Measurements from ENCODE around the gene ABHD16A. TPM values are rescaled to one million over a fixed set of nuclear protein-coding genes. Genes with fewer than 3 reads are reported as not detected.

Gene ABHD16A
- total RNA-seq, 4 donors from 2014 or later: 39.2 to 82.9 (median 57.5) TPM

- ATAC-seq: peak; percentile 99
- Histone ChIP-seq H3K9me3 (no peaks in the 10 kb centered on the region), H3K36me3 (no peaks in the 10 kb centered on the region), H3K4me1 (peaks cover 12 to 21% of the 10 kb centered on the region in 2 donors), H3K27ac (peak within 1 kb of the TSS; percentile 47 to 68 (median 63)), H3K27me3 (peaks cover 0 to 9% (median 5%) of the 10 kb centered on the region in 3 donors), H3K4me3 (peak within 1 kb of the TSS; percentile 62 to 79 (median 73))
- peak; percentile 99 for DNase-seq
- in situ Hi-C loops (cut with MboI; ENCODE audit: low sequenced_read_pairs in 4 of 4) (no loop called here), intact Hi-C loops (cut with DNase I; ENCODE audit: low total_unique reads) (loop anchor here (2.0 to 10.0 kb wide), 3 partner anchors 37 to 235 kb away; partner anchors contain the start of genes ABHD16A, DXO and VARS1)
- TF ChIP-seq POLR2A (IDR thresholded peaks at IDR 0.05): peak; percentile 31 to 52
- TF ChIP-seq CTCF (IDR thresholded peaks at IDR 0.05 in 4 of 5, conservative IDR thresholded peaks at IDR 0.05 in 1 of 5): no peak
Observed at GRCh38 chr6:31739639-31740396, 36.7 kb upstream of the ABHD16A start, which contains the start of gene MSH5. Gene MSH5, plus strand, starts transcription at chr6:31740005. Its CDS starts 462 bp downstream, at chr6:31740467.

GRCh38 chr6:31737991-31738979 is 35.2 kb upstream of the ABHD16A start:
- in situ Hi-C loops (cut with MboI; ENCODE audit: low sequenced_read_pairs in 4 of 4) (no loop called here), intact Hi-C loops (cut with DNase I; ENCODE audit: low total_unique reads) (loop anchor here (2.0 to 10.0 kb wide), 2 partner anchors 35 to 237 kb away; partner anchors contain the start of genes ABHD16A and DXO)
- H3K27ac ChIP-seq: peak overlapping the region in 3 of 4 donors; percentile 8 to 79 (median 62)
- no peak overlapping the region for H3K4me3 ChIP-seq
- H3K4me1 ChIP-seq: peaks cover 17 to 26% of the 10 kb centered on the region in 2 donors
- no peak for DNase-seq
- H3K9me3 ChIP-seq: no peaks in the 10 kb centered on the region
- TF ChIP-seq POLR2A (IDR thresholded peaks at IDR 0.05): peak; percentile 26 to 36
- TF ChIP-seq CTCF (IDR thresholded peaks at IDR 0.05 in 4 of 5, conservative IDR thresholded peaks at IDR 0.05 in 1 of 5): no peak
- H3K36me3 ChIP-seq: peaks cover 0 to 5% of the 10 kb centered on the region in 2 donors
- ATAC-seq: no peak
- peaks cover 0 to 9% (median 5%) of the 10 kb centered on the region in 3 donors for H3K27me3 ChIP-seq

- Histone ChIP-seq H3K36me3 (peaks cover 0 to 14% of the 10 kb centered on the region in 2 donors), H3K4me1 (peaks cover 17 to 26% of the 10 kb centered on the region in 2 donors), H3K4me3 (no peak overlapping the region), H3K9me3 (no peaks in the 10 kb centered on the region), H3K27me3 (peaks cover 0 to 9% (median 5%) of the 10 kb centered on the region in 3 donors), H3K27ac (peak overlapping the region; percentile 79 to 85 (median 82))
- DNase-seq (no peak), ATAC-seq (no peak)
- in situ Hi-C loops (cut with MboI; ENCODE audit: low sequenced_read_pairs in 4 of 4) (no loop called here), intact Hi-C loops (cut with DNase I; ENCODE audit: low total_unique reads) (loop anchor here (10.0 kb wide), 1 partner anchor 237 kb away; the partner anchor contains the start of gene DXO)
- TF ChIP-seq POLR2A (IDR thresholded peaks at IDR 0.05): no peak
- TF ChIP-seq CTCF (IDR thresholded peaks at IDR 0.05 in 4 of 5, conservative IDR thresholded peaks at IDR 0.05 in 1 of 5): no peak
Observed at GRCh38 chr6:31737315-31737990, 34.3 kb upstream of the ABHD16A start.

GRCh38 chr6:31736768-31737314 is 33.7 kb upstream of the ABHD16A start:
- no peak for TF ChIP-seq CTCF (IDR thresholded peaks at IDR 0.05 in 4 of 5, conservative IDR thresholded peaks at IDR 0.05 in 1 of 5)
- H3K27ac ChIP-seq: peak overlapping the region; percentile 79 to 85 (median 82)
- H3K4me3 ChIP-seq: peak overlapping the region; percentile 53 to 64 (median 60)
- intact Hi-C loops (cut with DNase I; ENCODE audit: low total_unique reads): loop anchor here (10.0 kb wide), 1 partner anchor 238 kb away; the partner anchor contains the start of gene DXO
- DNase-seq (no peak), ATAC-seq (no peak)
- peaks cover 17 to 26% of the 10 kb centered on the region in 2 donors for H3K4me1 ChIP-seq
- H3K27me3 ChIP-seq: peaks cover 0 to 9% (median 5%) of the 10 kb centered on the region in 3 donors
- H3K9me3 ChIP-seq: no peaks in the 10 kb centered on the region
- peaks cover 0 to 15% of the 10 kb centered on the region in 2 donors for H3K36me3 ChIP-seq
- in situ Hi-C loops (cut with MboI; ENCODE audit: low sequenced_read_pairs in 4 of 4): no loop called here
